Transverse colon (tissue), 3 donors: ENCODE results near the gene DNAJC24.

Source experiments
- CTCF ChIP-seq, 5 experiments: fragments of 200-600 bp in 3 of 5; fragments of 450-650 bp in 2 of 5; sonication (generic) in 3 of 5; IDR thresholded peaks; 1 replicate in 2 of 5; 2 replicates in 3 of 5; pipeline ENCODE4 v1.5.1; 2016 to 2017; ENCODE audit warnings: antibody characterized with exemption in 5 of 5, inconsistent platforms in 3 of 5, mild to moderate bottlenecking in 2 of 5, moderate library complexity in 1 of 5
- EP300 ChIP-seq: sonication (generic); formaldehyde crosslinking; IDR thresholded peaks from one replicate; pipeline ENCODE4 v1.6.1; 2017; ENCODE audit warnings: antibody characterized with exemption, low read depth
- POLR2A ChIP-seq: fragments of 450-650 bp; IDR thresholded peaks from one replicate; pipeline ENCODE4 v1.6.1; 2016; ENCODE audit warnings: antibody characterized with exemption, mild to moderate bottlenecking, moderate library complexity

- TF ChIP-seq EP300 (no peak), CTCF (IDR thresholded peaks at IDR 0.05) (no peak), POLR2A (no peak)
These were observed 48.2 kb downstream of the DNAJC24 start for GRCh38 chr11:31417816-31418215.
